CD4-positive, alpha-beta T cell (primary cell): ENCODE data around the gene PSRC1. TPM values are rescaled to one million over a fixed set of nuclear protein-coding genes. Genes with fewer than 3 reads are reported as not detected.
"Not testable (repeated sequence)": the region's sequence is repeated elsewhere in the genome, so short reads cannot be mapped to it uniquely, and the experiment has no call there.

Experiments used
- ATAC-seq: fragments of 200-7000 bp; cut with Tn5 transposase; one replicate; pipeline ENCODE4 v1.10.0; 2022; ENCODE audit warnings: mild to moderate bottlenecking; ENCODE audit not compliant: poor library complexity
- CTCF ChIA-PET: fragments of 350-600 bp; sonication (Branson Sonifier 250); formaldehyde crosslinking; loops from one replicate; lab custom pipeline; 2021; ENCODE audit warnings: antibody characterized with exemption, inconsistent platforms; lab: Charles Lee
- POLR2A ChIA-PET: fragments of 350-600 bp; sonication (Branson Sonifier 250); formaldehyde crosslinking; loops from one replicate; lab custom pipeline; 2021; ENCODE audit warnings: antibody characterized with exemption, inconsistent platforms; lab: Charles Lee
- DNase-seq, 14 experiments: peaks; one replicate each; pipeline ENCODE4 v3.0.0-alpha.2; 2013 to 2020; ENCODE audit warnings: mixed read lengths in 2 of 14
- H3K27ac ChIP-seq, 2 donors: one replicate each; pipeline versions ENCODE4 v1.5.1 to v1.7.0; 2013; ENCODE audit warnings: low read length in 2 of 2, low read depth in 1 of 2, mild to moderate bottlenecking in 1 of 2
- H3K27me3 ChIP-seq, 2 experiments: 1 replicate in 1 of 2; 2 replicates in 1 of 2; pipeline versions ENCODE4 v1.6.1 to v1.7.0; 2013; ENCODE audit warnings: low read length in 2 of 2, control low read depth in 1 of 2, mild to moderate bottlenecking in 1 of 2, moderate library complexity in 1 of 2; ENCODE audit not compliant: insufficient read depth in 2 of 2, control insufficient read depth in 1 of 2
- H3K36me3 ChIP-seq: one replicate; pipeline ENCODE4 v1.6.1; 2013; ENCODE audit warnings: low read length, control low read depth; ENCODE audit not compliant: insufficient read depth
- H3K4me1 ChIP-seq: one replicate; pipeline ENCODE4 v1.6.1; 2013; ENCODE audit warnings: low read length, control low read depth; ENCODE audit not compliant: insufficient read depth
- H3K4me3 ChIP-seq: one replicate; pipeline ENCODE4 v1.5.1; 2013; ENCODE audit warnings: mild to moderate bottlenecking, low read length, moderate library complexity
- H3K9me3 ChIP-seq, 2 experiments: 1 replicate in 1 of 2; 2 replicates in 1 of 2; pipeline versions ENCODE4 v1.6.1 to v1.7.0; 2013; ENCODE audit warnings: low read length in 2 of 2, mild to moderate bottlenecking in 2 of 2, control low read depth in 1 of 2, moderate library complexity in 1 of 2; ENCODE audit not compliant: control insufficient read depth in 1 of 2, insufficient read depth in 1 of 2
- H3K27ac Mint-ChIP-seq: one replicate; pipeline ENCODE4 v1.8.0; 2020; ENCODE audit warnings: mixed read lengths
- H3K27me3 Mint-ChIP-seq: one replicate; pipeline ENCODE4 v1.8.0; 2021; ENCODE audit warnings: mixed read lengths
- H3K36me3 Mint-ChIP-seq: one replicate; pipeline ENCODE4 v1.8.0; 2021; ENCODE audit warnings: low read depth, mixed read lengths
- H3K4me1 Mint-ChIP-seq: one replicate; pipeline ENCODE4 v1.8.0; 2021; ENCODE audit warnings: low read depth, mixed read lengths
- H3K4me3 Mint-ChIP-seq: one replicate; pipeline ENCODE4 v1.8.0; 2020; ENCODE audit warnings: mild to moderate bottlenecking, mixed read lengths
- H3K9me3 Mint-ChIP-seq: one replicate; pipeline ENCODE4 v1.8.0; 2020; ENCODE audit warnings: mixed read lengths
- intact Hi-C, 2 experiments: fragments of 100-400 bp; cut with DNase I in 1 of 2; cut with micrococcal nuclease in 1 of 2; formaldehyde crosslinking; loops; one replicate each; pipeline versions ENCODE4 v1.15.1 to v1.9.0; 2023 to 2025; cut with DNase I, micrococcal nuclease
- total RNA-seq, 174 experiments: library from RNA in 2 of 174; stranded (reverse) in 2 of 174; gene quantifications; one replicate each; pipeline ENCODE4 v1.2.3 and lab custom pipeline; 2021 to 2026
- TF ChIP-seq, protein P1 (sequence below): fragments of 200-600 bp; IDR thresholded peaks from one replicate; pipeline ENCODE4 v1.8.0; 2022; ENCODE audit warnings: antibody characterized with exemption, mild to moderate bottlenecking

Gene PSRC1
- total RNA-seq, 2 experiments from 2014 or later, result 0.22 to 0.91 TPM

DNA sequence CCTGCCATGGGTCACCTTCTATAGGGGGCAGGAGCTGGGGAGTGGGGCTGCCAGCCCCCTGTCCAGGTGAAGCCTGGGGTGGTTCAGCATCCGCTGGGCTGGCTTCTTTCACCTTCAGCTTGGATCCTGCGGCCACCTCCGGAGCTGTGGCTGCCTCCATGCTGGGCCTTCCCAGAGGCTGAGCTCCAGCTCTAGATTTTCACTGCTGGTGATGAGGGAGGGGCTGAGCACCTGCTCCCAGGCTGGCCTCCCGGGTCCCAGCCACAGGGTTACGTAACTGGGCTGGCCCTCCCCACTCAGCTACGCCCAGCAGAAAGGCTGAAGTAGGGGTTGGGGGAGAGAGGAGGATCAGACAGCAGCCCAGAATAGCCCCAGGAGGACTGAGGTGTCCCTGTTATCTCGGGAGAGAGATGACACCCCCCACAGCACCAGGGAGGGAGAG is 23.9 kb upstream of the PSRC1 start, which contains the start of gene MYBPHL:
TSS of gene MYBPHL (minus strand) at position 180 of the 442 bp plus-strand sequence. CDS start at position 160, 20 bp downstream.
- H3K27ac ChIP-seq, result no peak within 1 kb of the TSS
- no peaks in the 10 kb centered on the region for H3K9me3 ChIP-seq
- no peaks in the 10 kb centered on the region for H3K9me3 Mint-ChIP-seq
- no peaks in the 10 kb centered on the region for H3K4me1 ChIP-seq
- intact Hi-C loops, result no loop called here
- ATAC-seq, result no peak
- DNase-seq, result no peak
- H3K4me3 Mint-ChIP-seq, result no peak within 1 kb of the TSS
- no peaks in the 10 kb centered on the region for H3K36me3 ChIP-seq
- no peaks in the 10 kb centered on the region for H3K36me3 Mint-ChIP-seq
- H3K27me3 Mint-ChIP-seq, result peaks cover 7% of the 10 kb centered on the region
- TF ChIP-seq, protein P1, sequence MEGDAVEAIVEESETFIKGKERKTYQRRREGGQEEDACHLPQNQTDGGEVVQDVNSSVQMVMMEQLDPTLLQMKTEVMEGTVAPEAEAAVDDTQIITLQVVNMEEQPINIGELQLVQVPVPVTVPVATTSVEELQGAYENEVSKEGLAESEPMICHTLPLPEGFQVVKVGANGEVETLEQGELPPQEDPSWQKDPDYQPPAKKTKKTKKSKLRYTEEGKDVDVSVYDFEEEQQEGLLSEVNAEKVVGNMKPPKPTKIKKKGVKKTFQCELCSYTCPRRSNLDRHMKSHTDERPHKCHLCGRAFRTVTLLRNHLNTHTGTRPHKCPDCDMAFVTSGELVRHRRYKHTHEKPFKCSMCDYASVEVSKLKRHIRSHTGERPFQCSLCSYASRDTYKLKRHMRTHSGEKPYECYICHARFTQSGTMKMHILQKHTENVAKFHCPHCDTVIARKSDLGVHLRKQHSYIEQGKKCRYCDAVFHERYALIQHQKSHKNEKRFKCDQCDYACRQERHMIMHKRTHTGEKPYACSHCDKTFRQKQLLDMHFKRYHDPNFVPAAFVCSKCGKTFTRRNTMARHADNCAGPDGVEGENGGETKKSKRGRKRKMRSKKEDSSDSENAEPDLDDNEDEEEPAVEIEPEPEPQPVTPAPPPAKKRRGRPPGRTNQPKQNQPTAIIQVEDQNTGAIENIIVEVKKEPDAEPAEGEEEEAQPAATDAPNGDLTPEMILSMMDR, result no peak
- no peaks in the 10 kb centered on the region for H3K4me1 Mint-ChIP-seq
- ChIA-PET POLR2A (no interaction called here), CTCF (no interaction called here)
- H3K27me3 ChIP-seq, result peaks cover 0 to 3% of the 10 kb centered on the region in 2 experiments
- no peak within 1 kb of the TSS for H3K4me3 ChIP-seq
- no peak within 1 kb of the TSS for H3K27ac Mint-ChIP-seq

DNA sequence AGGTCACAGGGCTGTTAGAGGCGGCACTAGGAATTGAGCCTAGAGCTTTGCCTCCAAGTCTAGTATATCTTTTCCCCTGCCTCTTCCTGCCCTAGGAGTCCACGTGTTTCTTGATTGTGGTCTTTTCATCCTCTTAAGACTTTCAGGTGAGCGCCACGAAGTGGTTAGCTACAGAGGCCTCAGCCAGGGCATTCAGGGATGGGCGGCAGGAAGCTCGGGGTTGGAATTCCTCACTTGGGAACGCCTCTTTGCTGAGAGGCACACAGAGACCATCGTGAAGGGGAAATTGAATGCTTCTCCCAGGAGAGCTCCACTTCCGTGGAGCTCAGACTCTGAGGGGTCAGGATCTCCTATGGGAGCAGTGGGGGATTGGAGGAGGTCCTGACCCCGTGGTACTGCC is 23.0 kb upstream of the PSRC1 start:
- H3K4me3 ChIP-seq, H3K4me1 Mint-ChIP-seq, DNase-seq, H3K27ac ChIP-seq, H3K9me3 ChIP-seq, H3K27ac Mint-ChIP-seq, CTCF ChIA-PET, H3K36me3 Mint-ChIP-seq, H3K27me3 Mint-ChIP-seq, H3K4me3 Mint-ChIP-seq, H3K27me3 ChIP-seq, H3K9me3 Mint-ChIP-seq, H3K36me3 ChIP-seq, H3K4me1 ChIP-seq, POLR2A ChIA-PET, ATAC-seq, intact Hi-C loops: not testable (repeated sequence)

DNA sequence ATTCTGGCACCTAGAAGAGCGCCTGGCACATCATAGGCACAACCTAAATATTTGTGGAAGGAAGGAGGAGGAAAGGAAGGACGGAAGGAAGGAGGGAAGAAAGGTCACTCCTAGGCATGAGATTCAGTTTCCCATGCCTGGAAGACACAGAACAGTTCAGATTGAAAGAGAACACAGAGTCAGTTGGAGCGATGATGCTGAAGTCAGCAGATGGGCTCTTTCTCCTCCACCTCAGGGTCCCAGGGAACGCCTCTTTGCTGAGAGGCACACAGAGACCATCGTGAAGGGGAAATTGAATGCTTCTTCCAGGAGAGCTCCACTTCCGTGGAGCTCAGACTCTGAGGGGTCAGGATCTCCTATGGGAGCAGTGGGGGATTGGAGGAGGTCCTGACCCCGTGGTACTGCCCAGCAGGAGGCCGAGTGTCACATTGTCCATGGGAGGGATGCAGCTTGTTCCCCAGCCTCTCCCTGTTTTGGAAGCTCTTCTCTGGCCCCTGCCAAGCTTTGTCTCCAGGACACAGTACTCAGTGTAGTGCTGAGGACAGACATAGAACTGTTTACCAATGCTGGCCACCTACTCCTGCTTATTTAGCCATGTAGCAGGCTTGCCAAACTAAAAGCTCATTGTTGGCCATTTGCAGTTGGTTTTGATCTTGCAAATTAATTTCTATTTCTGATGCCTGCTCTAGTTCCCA is 21.4 kb upstream of the PSRC1 start:
- DNase-seq (no peak), ATAC-seq (no peak)
- H3K4me3 ChIP-seq, result no peak overlapping the region
- no peaks in the 10 kb centered on the region for H3K36me3 ChIP-seq
- no peak overlapping the region for H3K4me3 Mint-ChIP-seq
- peaks cover 0 to 3% of the 10 kb centered on the region in 2 experiments for H3K27me3 ChIP-seq
- no peaks in the 10 kb centered on the region for H3K36me3 Mint-ChIP-seq
- TF ChIP-seq, protein P1, result no peak
- no peaks in the 10 kb centered on the region for H3K9me3 Mint-ChIP-seq
- no peaks in the 10 kb centered on the region for H3K4me1 Mint-ChIP-seq
- no peaks in the 10 kb centered on the region for H3K4me1 ChIP-seq
- ChIA-PET POLR2A (no interaction called here), CTCF (no interaction called here)
- H3K27ac Mint-ChIP-seq, result no peak overlapping the region
- peaks cover 15% of the 10 kb centered on the region for H3K27me3 Mint-ChIP-seq
- H3K27ac ChIP-seq, result no peak overlapping the region
- intact Hi-C loops, result no loop called here
- H3K9me3 ChIP-seq, result no peaks in the 10 kb centered on the region

DNA sequence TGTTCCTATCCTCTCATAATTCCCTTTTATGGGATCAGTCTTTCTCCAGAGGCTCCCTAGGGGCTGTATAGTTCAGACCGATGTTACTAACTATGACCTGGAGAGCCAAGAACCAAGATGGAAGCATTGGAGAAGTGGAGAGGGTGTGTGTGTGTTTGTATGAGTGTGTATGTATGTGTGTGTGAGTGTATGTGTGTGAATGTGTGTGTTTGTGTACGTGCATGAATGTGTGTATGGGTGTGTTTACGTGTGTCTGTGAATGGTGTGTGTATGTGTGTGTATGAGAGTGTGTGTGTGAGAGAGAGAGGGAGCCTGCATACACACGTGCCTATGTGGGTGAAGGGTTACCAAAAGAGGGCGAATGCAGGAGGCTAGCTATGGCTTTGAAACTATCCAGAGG is 18.9 kb upstream of the PSRC1 start:
- Histone ChIP-seq H3K9me3 (no peaks in the 10 kb centered on the region), H3K4me1 (no peaks in the 10 kb centered on the region), H3K27me3 (peaks cover 2 to 12% of the 10 kb centered on the region in 2 experiments), H3K36me3 (no peaks in the 10 kb centered on the region), H3K27ac (no peak overlapping the region), H3K4me3 (no peak overlapping the region)
- no peak for ATAC-seq
- ChIA-PET POLR2A (no interaction called here), CTCF (no interaction called here)
- H3K4me3 Mint-ChIP-seq, result no peak overlapping the region
- intact Hi-C loops, result no loop called here
- peaks cover 19% of the 10 kb centered on the region for H3K27me3 Mint-ChIP-seq
- no peaks in the 10 kb centered on the region for H3K4me1 Mint-ChIP-seq
- H3K36me3 Mint-ChIP-seq, result no peaks in the 10 kb centered on the region
- no peak for DNase-seq
- TF ChIP-seq, protein P1, result no peak
- no peaks in the 10 kb centered on the region for H3K9me3 Mint-ChIP-seq
- no peak overlapping the region for H3K27ac Mint-ChIP-seq
